Osteocyte (in vitro differentiated cells): ENCODE results near the gene BICDL2. TPM values are rescaled to one million over a fixed set of nuclear protein-coding genes. Genes with fewer than 3 reads are reported as not detected.

Experiments used
- DNase-seq: peaks from one replicate; pipeline ENCODE4 v3.0.0; 2021; ENCODE audit warnings: mixed read lengths; ENCODE audit not compliant: unreplicated experiment; ENCODE audit errors: extremely low spot score
- H3K27ac Mint-ChIP-seq: one replicate; pipeline ENCODE4 v1.8.0; 2021; ENCODE audit warnings: mild to moderate bottlenecking, mixed read lengths; ENCODE audit not compliant: unreplicated experiment
- H3K27me3 Mint-ChIP-seq: one replicate; pipeline ENCODE4 v1.8.0; 2021; ENCODE audit warnings: mixed read lengths; ENCODE audit not compliant: unreplicated experiment
- H3K36me3 Mint-ChIP-seq: one replicate; pipeline ENCODE4 v1.8.0; 2021; ENCODE audit warnings: mixed read lengths; ENCODE audit not compliant: unreplicated experiment
- H3K4me1 Mint-ChIP-seq: one replicate; pipeline ENCODE4 v1.8.0; 2021; ENCODE audit warnings: mixed read lengths; ENCODE audit not compliant: unreplicated experiment
- H3K4me3 Mint-ChIP-seq: one replicate; pipeline ENCODE4 v1.8.0; 2021; ENCODE audit warnings: mild to moderate bottlenecking, moderate library complexity, mixed read lengths; ENCODE audit not compliant: unreplicated experiment
- H3K9me3 Mint-ChIP-seq: one replicate; pipeline ENCODE4 v1.8.0; 2021; ENCODE audit warnings: mixed read lengths; ENCODE audit not compliant: unreplicated experiment
- total RNA-seq: library from RNA; stranded (reverse); gene quantifications from 2 replicates; pipeline ENCODE4 v1.2.1, GENCODE V29; 2021
- TF ChIP-seq, protein P1 (sequence below): fragments of 200-600 bp; sonication (generic); IDR thresholded peaks from 2 replicates; pipeline ENCODE4 v1.5.0; 2021; ENCODE audit warnings: antibody characterized with exemption, mild to moderate bottlenecking, moderate library complexity

The BICDL2 gene
- total RNA-seq, 1 donor from 2014 or later, result not detected

DNA sequence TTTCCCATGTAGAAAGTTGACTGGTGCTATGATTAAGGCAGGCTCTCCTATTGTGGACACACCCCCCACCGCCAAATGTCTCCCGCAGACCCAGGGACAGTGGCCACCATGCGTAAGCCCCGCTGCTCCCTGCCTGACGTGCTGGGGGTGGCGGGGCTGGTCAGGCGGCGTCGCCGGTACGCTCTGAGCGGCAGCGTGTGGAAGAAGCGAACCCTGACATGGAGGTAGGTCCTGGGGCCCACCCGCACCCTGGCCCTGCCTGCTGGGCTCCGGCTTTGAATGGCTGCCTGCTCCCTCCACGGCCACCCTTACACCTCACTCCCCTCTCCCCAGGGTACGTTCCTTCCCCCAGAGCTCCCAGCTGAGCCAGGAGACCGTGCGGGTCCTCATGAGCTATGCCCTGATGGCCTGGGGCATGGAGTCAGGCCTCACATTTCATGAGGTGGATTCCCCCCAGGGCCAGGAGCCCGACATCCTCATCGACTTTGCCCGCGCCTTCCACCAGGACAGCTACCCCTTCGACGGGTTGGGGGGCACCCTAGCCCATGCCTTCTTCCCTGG, 13.3 kb upstream of the BICDL2 start:
- Mint-ChIP-seq H3K9me3 (no peaks in the 10 kb centered on the region), H3K4me3 (no peak overlapping the region), H3K27me3 (peaks cover 21% of the 10 kb centered on the region), H3K27ac (no peak overlapping the region), H3K4me1 (peaks cover 7% of the 10 kb centered on the region), H3K36me3 (peaks cover 6% of the 10 kb centered on the region)
- TF ChIP-seq, protein P1, sequence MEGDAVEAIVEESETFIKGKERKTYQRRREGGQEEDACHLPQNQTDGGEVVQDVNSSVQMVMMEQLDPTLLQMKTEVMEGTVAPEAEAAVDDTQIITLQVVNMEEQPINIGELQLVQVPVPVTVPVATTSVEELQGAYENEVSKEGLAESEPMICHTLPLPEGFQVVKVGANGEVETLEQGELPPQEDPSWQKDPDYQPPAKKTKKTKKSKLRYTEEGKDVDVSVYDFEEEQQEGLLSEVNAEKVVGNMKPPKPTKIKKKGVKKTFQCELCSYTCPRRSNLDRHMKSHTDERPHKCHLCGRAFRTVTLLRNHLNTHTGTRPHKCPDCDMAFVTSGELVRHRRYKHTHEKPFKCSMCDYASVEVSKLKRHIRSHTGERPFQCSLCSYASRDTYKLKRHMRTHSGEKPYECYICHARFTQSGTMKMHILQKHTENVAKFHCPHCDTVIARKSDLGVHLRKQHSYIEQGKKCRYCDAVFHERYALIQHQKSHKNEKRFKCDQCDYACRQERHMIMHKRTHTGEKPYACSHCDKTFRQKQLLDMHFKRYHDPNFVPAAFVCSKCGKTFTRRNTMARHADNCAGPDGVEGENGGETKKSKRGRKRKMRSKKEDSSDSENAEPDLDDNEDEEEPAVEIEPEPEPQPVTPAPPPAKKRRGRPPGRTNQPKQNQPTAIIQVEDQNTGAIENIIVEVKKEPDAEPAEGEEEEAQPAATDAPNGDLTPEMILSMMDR, result no peak
- DNase-seq, result no peak

DNA sequence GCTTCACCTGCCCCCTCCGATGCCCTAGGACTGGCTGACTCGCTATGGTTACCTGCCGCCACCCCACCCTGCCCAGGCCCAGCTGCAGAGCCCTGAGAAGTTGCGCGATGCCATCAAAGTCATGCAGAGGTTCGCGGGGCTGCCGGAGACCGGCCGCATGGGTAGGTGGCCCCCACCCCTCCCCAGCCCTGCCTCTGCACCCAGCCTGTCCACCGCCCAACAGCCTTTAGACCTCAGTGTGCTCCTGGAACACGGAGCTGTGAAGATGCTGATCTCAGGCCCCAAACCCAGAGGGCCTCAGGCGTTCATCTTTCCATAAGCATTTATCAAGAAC, 10.6 kb upstream of the BICDL2 start:
- no peak for DNase-seq
- H3K27ac Mint-ChIP-seq, result no peak overlapping the region
- H3K4me1 Mint-ChIP-seq, result peaks cover 14% of the 10 kb centered on the region
- TF ChIP-seq, protein P1, result no peak
- H3K27me3 Mint-ChIP-seq, result peaks cover 25% of the 10 kb centered on the region
- H3K36me3 Mint-ChIP-seq, result no peaks in the 10 kb centered on the region
- peak overlapping the region; percentile 62 for H3K4me3 Mint-ChIP-seq
- H3K9me3 Mint-ChIP-seq, result no peaks in the 10 kb centered on the region

DNA sequence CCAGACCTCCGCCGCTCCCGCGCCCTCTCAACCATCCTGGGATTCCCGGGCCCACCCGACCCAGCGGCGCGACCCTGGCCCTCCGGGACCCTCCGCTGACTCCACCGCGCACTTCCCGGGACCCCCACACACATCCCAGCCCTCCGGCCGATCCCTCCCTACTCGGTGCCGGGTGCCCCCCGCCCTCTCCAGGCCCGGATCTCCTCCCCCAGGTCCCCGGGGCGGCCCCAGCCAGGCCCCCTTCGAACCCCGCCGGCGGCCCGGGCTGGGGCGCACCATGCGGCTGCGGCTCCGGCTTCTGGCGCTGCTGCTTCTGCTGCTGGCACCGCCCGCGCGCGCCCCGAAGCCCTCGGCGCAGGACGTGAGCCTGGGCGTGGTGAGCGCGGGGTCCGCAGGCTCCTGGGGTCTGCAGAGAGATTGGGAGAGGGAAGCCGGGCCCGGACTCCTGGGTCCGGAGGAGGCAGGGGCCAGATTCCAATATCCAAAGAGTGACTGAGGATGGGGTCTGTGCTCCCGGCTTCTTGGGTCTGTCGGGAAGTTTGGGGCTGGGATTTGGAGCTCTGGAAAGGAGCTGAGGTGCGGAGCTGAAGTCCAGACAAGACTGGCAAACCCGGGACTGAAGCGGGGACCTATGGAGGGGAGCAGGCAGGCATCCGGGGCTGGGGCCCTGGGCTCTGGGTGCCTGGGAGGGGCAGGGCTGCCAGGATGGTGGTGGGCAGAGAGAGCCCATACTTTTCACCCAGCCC, 10.1 kb upstream of the BICDL2 start:
- TF ChIP-seq, protein P1, result no peak
- DNase-seq, result no peak
- peaks cover 14% of the 10 kb centered on the region for H3K4me1 Mint-ChIP-seq
- peak overlapping the region; percentile 62 for H3K4me3 Mint-ChIP-seq
- no peaks in the 10 kb centered on the region for H3K9me3 Mint-ChIP-seq
- H3K36me3 Mint-ChIP-seq, result no peaks in the 10 kb centered on the region
- peaks cover 25% of the 10 kb centered on the region for H3K27me3 Mint-ChIP-seq
- H3K27ac Mint-ChIP-seq, result no peak overlapping the region

DNA sequence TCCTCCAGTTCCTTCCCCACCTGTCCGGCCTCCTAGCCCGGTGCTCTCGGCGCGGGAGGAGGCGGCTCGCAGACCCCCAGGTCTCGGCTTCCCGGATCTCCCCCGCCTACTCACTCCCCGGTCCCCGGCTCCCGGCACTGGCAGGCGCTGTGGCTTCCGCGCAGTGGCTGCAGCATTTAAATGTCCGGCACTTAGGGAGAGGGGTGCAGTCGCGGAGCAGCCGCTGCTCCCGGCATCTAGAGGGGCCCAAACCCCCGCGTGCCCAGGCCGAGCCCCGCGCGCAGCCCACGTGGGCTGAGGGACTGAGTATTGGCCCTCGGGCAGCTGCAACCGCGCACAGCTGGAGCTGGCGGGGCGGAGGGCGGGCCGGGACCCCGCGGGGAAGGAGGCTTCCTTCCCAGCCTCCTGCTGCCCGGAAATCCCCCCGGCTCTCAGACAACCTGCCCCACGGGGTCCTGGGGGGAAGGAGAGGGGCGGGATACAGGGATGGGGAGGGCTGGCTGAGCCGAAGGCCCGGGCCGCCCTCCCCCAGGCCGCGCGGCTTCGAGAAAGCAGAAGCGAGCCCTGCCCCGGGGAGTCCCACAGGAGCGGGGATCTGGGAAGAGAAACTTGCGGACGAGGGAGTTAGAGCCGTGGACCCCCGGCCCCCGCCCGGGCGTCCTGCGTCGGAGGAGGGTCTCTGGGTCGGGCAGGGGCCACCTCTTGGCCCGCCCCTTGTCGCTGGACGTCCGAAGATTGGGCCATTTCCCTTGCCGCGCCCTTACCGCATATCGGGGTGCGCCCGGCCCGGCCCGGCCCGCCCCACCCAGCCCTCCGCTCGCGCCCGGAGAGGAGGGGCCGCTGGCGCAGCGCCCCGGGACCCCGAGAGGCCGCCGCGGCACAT, 9.3 kb upstream of the BICDL2 start, which contains the start of gene MMP25:
Gene MMP25, plus strand, starts transcription at position 804 of the 883 bp plus-strand sequence. CDS start 357 bp downstream, outside the sequence.
- Mint-ChIP-seq H3K4me3 (peak within 1 kb of the TSS; percentile 77), H3K4me1 (peaks cover 14% of the 10 kb centered on the region), H3K27me3 (peaks cover 25% of the 10 kb centered on the region), H3K27ac (peak within 1 kb of the TSS; percentile 23), H3K9me3 (no peaks in the 10 kb centered on the region), H3K36me3 (no peaks in the 10 kb centered on the region)
- no peak for DNase-seq
- TF ChIP-seq, protein P1, result no peak

DNA sequence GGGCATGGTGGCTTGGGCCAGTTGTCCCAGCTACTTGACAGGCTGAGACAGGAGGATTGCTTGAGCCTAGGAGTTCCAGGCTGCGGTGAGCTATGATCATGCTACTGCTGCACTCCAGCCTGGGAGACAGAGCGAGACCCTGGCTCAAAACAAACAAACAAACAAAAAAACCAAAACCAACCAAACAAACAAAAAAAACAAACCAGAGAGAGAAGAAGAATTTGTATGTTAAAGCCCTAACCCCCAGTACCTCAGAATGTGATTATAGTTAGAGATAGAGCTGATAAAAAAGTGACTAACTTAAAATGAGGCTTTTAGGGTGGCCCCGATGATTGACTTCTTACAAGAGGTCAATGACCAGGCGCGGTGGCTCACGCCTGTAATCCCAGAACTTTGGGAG, 8.0 kb upstream of the BICDL2 start:
- DNase-seq, result no peak
- H3K4me3 Mint-ChIP-seq, result peak overlapping the region; percentile 77
- H3K4me1 Mint-ChIP-seq, result peaks cover 14% of the 10 kb centered on the region
- no peaks in the 10 kb centered on the region for H3K9me3 Mint-ChIP-seq
- peaks cover 23% of the 10 kb centered on the region for H3K27me3 Mint-ChIP-seq
- TF ChIP-seq, protein P1, result no peak
- H3K36me3 Mint-ChIP-seq, result no peaks in the 10 kb centered on the region
- no peak overlapping the region for H3K27ac Mint-ChIP-seq
